HEK293 (cell line): ENCODE data around the gene MAP3K20.

Source experiments
- CTCF ChIA-PET: fragments of 350-600 bp; formaldehyde crosslinking; extraction: SDS; loops from one replicate; lab custom pipeline; 2021; ENCODE audit warnings: antibody characterized with exemption; lab: Yijun Ruan, JAX
- POLR2A ChIA-PET: fragments of 300-600 bp; formaldehyde crosslinking; extraction: SDS; loops from one replicate; lab custom pipeline; 2020; ENCODE audit warnings: antibody characterized with exemption, inconsistent platforms; lab: Yijun Ruan, JAX
- H3K27ac ChIP-seq: fragments of 200-500 bp; sonication (Bioruptor generic); 2 replicates; pipeline ENCODE4 v1.5.1; 2014; ENCODE audit warnings: low read depth, low read length, control low read depth, inconsistent platforms; ENCODE audit errors: extremely low read depth
- H3K36me3 ChIP-seq, 2 experiments: fragments of 200-500 bp in 1 of 2; sonication (Bioruptor generic) in 1 of 2; 1 replicate in 1 of 2; 2 replicates in 1 of 2; pipeline ENCODE4 v1.5.1; 2014 to 2017; ENCODE audit warnings: inconsistent platforms in 2 of 2, low read length in 2 of 2; ENCODE audit not compliant: control insufficient read depth in 2 of 2, insufficient read depth in 1 of 2
- H3K4me1 ChIP-seq: fragments of 200-500 bp; sonication (Bioruptor generic); 2 replicates; pipeline ENCODE4 v1.5.1; 2014; ENCODE audit warnings: mild to moderate bottlenecking, low read length, inconsistent platforms; ENCODE audit not compliant: control insufficient read depth, insufficient read depth
- H3K4me3 ChIP-seq: 2 replicates; pipeline ENCODE4 v1.5.1; 2011; ENCODE audit warnings: low read depth, mild to moderate bottlenecking, control low read depth, low read length, moderate library complexity
- H3K9me3 ChIP-seq: fragments of 200-500 bp; sonication (Bioruptor generic); 2 replicates; pipeline ENCODE4 v1.5.1; 2014; ENCODE audit warnings: low read depth, low read length, inconsistent platforms; ENCODE audit not compliant: control insufficient read depth, insufficient read depth
- CTCF ChIP-seq: fragments of 450-650 bp; formaldehyde crosslinking; IDR thresholded peaks from 2 replicates; pipeline ENCODE4 v1.5.1; 2016; ENCODE audit warnings: missing biosample characterization, missing genetic modification characterization
- GLI4 ChIP-seq: fragments of 450-650 bp; formaldehyde crosslinking; IDR thresholded peaks from 2 replicates; pipeline ENCODE4 v1.5.1; 2016; ENCODE audit warnings: missing biosample characterization, missing genetic modification characterization
- GLIS1 ChIP-seq: fragments of 450-650 bp; formaldehyde crosslinking; IDR thresholded peaks from 2 replicates; pipeline ENCODE4 v1.5.1; 2016; ENCODE audit warnings: missing biosample characterization, missing genetic modification characterization
- KLF10 ChIP-seq: fragments of 450-650 bp; IDR thresholded peaks from 2 replicates; pipeline ENCODE4 v1.5.1; 2018; ENCODE audit warnings: missing biosample characterization, mild to moderate bottlenecking, missing genetic modification characterization
- KLF7 ChIP-seq: fragments of 450-650 bp; formaldehyde crosslinking; IDR thresholded peaks from 2 replicates; pipeline ENCODE4 v1.5.1; 2016; ENCODE audit warnings: missing biosample characterization, missing genetic modification characterization, borderline replicate concordance
- KLF8 ChIP-seq: fragments of 450-650 bp; formaldehyde crosslinking; IDR thresholded peaks from 2 replicates; pipeline ENCODE4 v1.5.1; 2016; ENCODE audit warnings: missing biosample characterization, missing genetic modification characterization
- RBAK ChIP-seq: fragments of 450-650 bp; formaldehyde crosslinking; IDR thresholded peaks from 2 replicates; pipeline ENCODE4 v1.5.1; 2016; ENCODE audit warnings: missing biosample characterization, missing genetic modification characterization
- REPIN1 ChIP-seq: fragments of 450-650 bp; formaldehyde crosslinking; IDR thresholded peaks from 2 replicates; pipeline ENCODE4 v1.5.1; 2017; ENCODE audit warnings: missing biosample characterization, missing genetic modification characterization, low read depth
- SCRT2 ChIP-seq: fragments of 450-650 bp; formaldehyde crosslinking; IDR thresholded peaks from 2 replicates; pipeline ENCODE4 v1.5.1; 2016; ENCODE audit warnings: missing biosample characterization, missing genetic modification characterization
- WT1 ChIP-seq: fragments of 450-650 bp; formaldehyde crosslinking; IDR thresholded peaks from 2 replicates; pipeline ENCODE4 v1.5.1; 2016; ENCODE audit warnings: missing biosample characterization, missing genetic modification characterization
- ZBTB1 ChIP-seq: fragments of 450-650 bp; formaldehyde crosslinking; IDR thresholded peaks from 2 replicates; pipeline ENCODE4 v1.5.1; 2016; ENCODE audit warnings: missing biosample characterization, missing genetic modification characterization
- ZFHX2 ChIP-seq: fragments of 450-650 bp; formaldehyde crosslinking; conservative IDR thresholded peaks from 2 replicates; pipeline ENCODE4 v1.5.1; 2016; ENCODE audit warnings: missing biosample characterization, missing genetic modification characterization
- ZNF16 ChIP-seq: fragments of 450-650 bp; formaldehyde crosslinking; IDR thresholded peaks from 2 replicates; pipeline ENCODE4 v1.5.1; 2016; ENCODE audit warnings: low read depth, missing biosample characterization, missing genetic modification characterization
- ZNF169 ChIP-seq: fragments of 450-650 bp; formaldehyde crosslinking; IDR thresholded peaks from 2 replicates; pipeline ENCODE4 v1.5.1; 2016; ENCODE audit warnings: missing biosample characterization, missing genetic modification characterization
- ZNF184 ChIP-seq: fragments of 450-650 bp; IDR thresholded peaks from 2 replicates; pipeline ENCODE4 v1.5.1; 2018; ENCODE audit warnings: missing biosample characterization, mild to moderate bottlenecking, missing genetic modification characterization
- ZNF2 ChIP-seq: fragments of 450-650 bp; formaldehyde crosslinking; IDR thresholded peaks from 2 replicates; pipeline ENCODE4 v1.5.1; 2016; ENCODE audit warnings: missing biosample characterization, missing genetic modification characterization
- ZNF423 ChIP-seq: fragments of 450-650 bp; formaldehyde crosslinking; IDR thresholded peaks from 2 replicates; pipeline ENCODE4 v1.5.1; 2016; ENCODE audit warnings: missing biosample characterization, missing genetic modification characterization
- ZNF473 ChIP-seq: fragments of 450-650 bp; formaldehyde crosslinking; IDR thresholded peaks from 2 replicates; pipeline ENCODE4 v1.5.1; 2017; ENCODE audit warnings: missing biosample characterization, missing genetic modification characterization
- ZNF510 ChIP-seq: fragments of 450-650 bp; formaldehyde crosslinking; IDR thresholded peaks from 2 replicates; pipeline ENCODE4 v1.5.1; 2018; ENCODE audit warnings: mild to moderate bottlenecking, missing genetic modification characterization, missing biosample characterization; ENCODE audit not compliant: insufficient replicate concordance
- ZNF521 ChIP-seq: fragments of 450-650 bp; formaldehyde crosslinking; IDR thresholded peaks from 2 replicates; pipeline ENCODE4 v1.5.1; 2017; ENCODE audit warnings: missing biosample characterization, mild to moderate bottlenecking, missing genetic modification characterization
- ZNF530 ChIP-seq: fragments of 450-650 bp; formaldehyde crosslinking; IDR thresholded peaks from 2 replicates; pipeline ENCODE4 v1.5.1; 2016; ENCODE audit warnings: low read depth, missing biosample characterization, missing genetic modification characterization
- ZNF544 ChIP-seq: fragments of 450-650 bp; formaldehyde crosslinking; IDR thresholded peaks from 2 replicates; pipeline ENCODE4 v1.5.0; 2017; ENCODE audit warnings: missing biosample characterization, missing genetic modification characterization
- ZNF560 ChIP-seq: fragments of 450-650 bp; formaldehyde crosslinking; IDR thresholded peaks from 2 replicates; pipeline ENCODE4 v1.5.1; 2017; ENCODE audit warnings: missing biosample characterization, missing genetic modification characterization, borderline replicate concordance
- ZNF623 ChIP-seq: fragments of 450-650 bp; formaldehyde crosslinking; IDR thresholded peaks from 2 replicates; pipeline ENCODE4 v1.5.1; 2016; ENCODE audit warnings: missing biosample characterization, missing genetic modification characterization
- ZNF670 ChIP-seq: fragments of 450-650 bp; formaldehyde crosslinking; IDR thresholded peaks from 2 replicates; pipeline ENCODE4 v1.5.1; 2016; ENCODE audit warnings: missing biosample characterization, missing genetic modification characterization, low read depth
- ZNF777 ChIP-seq: fragments of 450-650 bp; formaldehyde crosslinking; IDR thresholded peaks from 2 replicates; pipeline ENCODE4 v1.5.1; 2017; ENCODE audit warnings: missing biosample characterization, missing genetic modification characterization, borderline replicate concordance
- ZNF843 ChIP-seq: fragments of 450-650 bp; formaldehyde crosslinking; IDR thresholded peaks from 2 replicates; pipeline ENCODE4 v1.5.1; 2016; ENCODE audit warnings: missing biosample characterization, missing genetic modification characterization
- ZSCAN16 ChIP-seq: fragments of 450-650 bp; formaldehyde crosslinking; IDR thresholded peaks from 2 replicates; pipeline ENCODE4 v1.5.1; 2016; ENCODE audit warnings: missing biosample characterization, missing genetic modification characterization
- ZSCAN4 ChIP-seq: fragments of 450-650 bp; formaldehyde crosslinking; IDR thresholded peaks from 2 replicates; pipeline ENCODE4 v1.5.1; 2017; ENCODE audit warnings: missing biosample characterization, missing genetic modification characterization
- TF ChIP-seq, protein P1 (sequence below): fragments of 450-650 bp; formaldehyde crosslinking; IDR thresholded peaks from 2 replicates; pipeline ENCODE4 v1.5.1; 2016; ENCODE audit warnings: missing biosample characterization, missing genetic modification characterization
- TF ChIP-seq, protein P2 (sequence below): fragments of 450-650 bp; formaldehyde crosslinking; IDR thresholded peaks from 2 replicates; pipeline ENCODE4 v1.5.1; 2016; ENCODE audit warnings: missing biosample characterization, missing genetic modification characterization
- TF ChIP-seq, protein P3 (sequence below): fragments of 450-650 bp; formaldehyde crosslinking; IDR thresholded peaks from 2 replicates; pipeline ENCODE4 v1.5.1; 2016; ENCODE audit warnings: missing biosample characterization, missing genetic modification characterization, low read depth

Gene MAP3K20

DNA sequence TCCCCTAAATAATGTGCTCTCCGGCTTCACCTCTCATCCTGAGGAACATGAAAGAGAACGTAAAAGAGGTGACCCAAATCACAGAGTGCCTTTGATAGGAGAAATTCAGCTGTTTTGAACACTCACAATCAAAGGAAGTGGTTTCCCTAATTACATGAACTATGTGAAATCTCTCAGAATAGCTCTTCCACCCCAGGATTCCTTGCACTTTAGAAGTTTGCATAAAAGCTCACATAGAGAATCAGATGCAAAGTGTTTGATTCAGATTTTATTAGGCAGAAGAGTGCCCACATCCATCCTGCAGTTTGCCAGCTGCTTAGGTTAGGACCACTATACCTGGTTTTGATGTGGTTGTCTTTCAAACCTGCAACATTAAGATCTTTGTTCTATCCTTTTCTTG, 61.0 kb downstream of the MAP3K20 start:
- Histone ChIP-seq H3K4me3 (no peak overlapping the region), H3K9me3 (no peaks in the 10 kb centered on the region), H3K27ac (no peak overlapping the region), H3K4me1 (no peaks in the 10 kb centered on the region), H3K36me3 (no peaks in the 10 kb centered on the region)
- no peak for TF ChIP-seq ZNF670 (tag by site-specific recombination)
- TF ChIP-seq ZNF623 (tag by site-specific recombination), result no peak
- TF ChIP-seq WT1 (tag by site-specific recombination), result no peak
- no peak for TF ChIP-seq ZNF473 (tag by site-specific recombination)
- TF ChIP-seq KLF8, result no peak
- TF ChIP-seq ZNF843, result no peak
- no peak for TF ChIP-seq ZNF16 (tag by site-specific recombination)
- no peak for TF ChIP-seq ZNF184 (tag by site-specific recombination)
- TF ChIP-seq ZNF521 (tag by site-specific recombination), result no peak
- TF ChIP-seq ZSCAN4 (tag by site-specific recombination), result no peak
- no peak for TF ChIP-seq KLF10
- no peak for TF ChIP-seq ZNF560 (tag by site-specific recombination)
- no peak for TF ChIP-seq ZBTB1
- TF ChIP-seq REPIN1 (tag by site-specific recombination), result no peak
- TF ChIP-seq ZNF544 (tag by site-specific recombination), result no peak
- no peak for TF ChIP-seq ZNF423 (tag by site-specific recombination)
- TF ChIP-seq, protein P1, sequence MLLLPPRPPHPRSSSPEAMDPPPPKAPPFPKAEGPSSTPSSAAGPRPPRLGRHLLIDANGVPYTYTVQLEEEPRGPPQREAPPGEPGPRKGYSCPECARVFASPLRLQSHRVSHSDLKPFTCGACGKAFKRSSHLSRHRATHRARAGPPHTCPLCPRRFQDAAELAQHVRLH (tag by site-specific recombination), result no peak
- TF ChIP-seq GLIS1, result no peak
- TF ChIP-seq RBAK (tag by site-specific recombination), result no peak
- no peak for TF ChIP-seq ZFHX2 (tag by site-specific recombination)
- CTCF ChIA-PET, result interaction anchor here (0.6 to 0.7 kb wide), 2 partner anchors 23 to 29 kb away, joined by 3 to 4 read pairs; no protein-coding TSS in a partner anchor
- POLR2A ChIA-PET, result no interaction called here

DNA sequence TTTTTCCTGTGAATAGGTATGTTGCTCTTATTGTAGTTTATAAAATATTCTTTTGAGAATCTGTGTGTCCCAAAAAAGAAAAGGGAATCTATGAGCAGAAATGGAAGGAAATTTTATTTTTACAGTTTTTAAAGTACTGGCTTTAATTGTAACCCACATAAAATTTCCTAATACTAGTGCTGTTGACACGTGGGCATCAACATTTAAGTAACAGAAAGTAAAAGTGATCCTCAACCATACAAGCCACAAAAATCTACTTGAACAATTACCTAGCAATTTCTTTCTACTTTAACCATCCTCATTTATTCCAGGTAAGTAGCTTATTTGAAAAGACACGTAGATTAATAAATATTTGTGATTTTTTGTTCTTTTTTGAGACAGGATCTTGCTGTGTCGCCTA, 62.0 kb downstream of the MAP3K20 start:
- Histone ChIP-seq H3K4me1 (no peaks in the 10 kb centered on the region), H3K27ac (no peak overlapping the region), H3K4me3 (no peak overlapping the region), H3K36me3 (no peaks in the 10 kb centered on the region), H3K9me3 (no peaks in the 10 kb centered on the region)
- POLR2A ChIA-PET, result no interaction called here
- CTCF ChIA-PET, result no interaction called here
- no peak for TF ChIP-seq ZNF530 (tag by site-specific recombination)
- no peak for TF ChIP-seq CTCF (tag by site-specific recombination)
- no peak for TF ChIP-seq KLF7 (tag by site-specific recombination)
- no peak for TF ChIP-seq ZSCAN16 (tag by site-specific recombination)
- TF ChIP-seq ZNF777 (tag by site-specific recombination), result no peak
- TF ChIP-seq, protein P2, sequence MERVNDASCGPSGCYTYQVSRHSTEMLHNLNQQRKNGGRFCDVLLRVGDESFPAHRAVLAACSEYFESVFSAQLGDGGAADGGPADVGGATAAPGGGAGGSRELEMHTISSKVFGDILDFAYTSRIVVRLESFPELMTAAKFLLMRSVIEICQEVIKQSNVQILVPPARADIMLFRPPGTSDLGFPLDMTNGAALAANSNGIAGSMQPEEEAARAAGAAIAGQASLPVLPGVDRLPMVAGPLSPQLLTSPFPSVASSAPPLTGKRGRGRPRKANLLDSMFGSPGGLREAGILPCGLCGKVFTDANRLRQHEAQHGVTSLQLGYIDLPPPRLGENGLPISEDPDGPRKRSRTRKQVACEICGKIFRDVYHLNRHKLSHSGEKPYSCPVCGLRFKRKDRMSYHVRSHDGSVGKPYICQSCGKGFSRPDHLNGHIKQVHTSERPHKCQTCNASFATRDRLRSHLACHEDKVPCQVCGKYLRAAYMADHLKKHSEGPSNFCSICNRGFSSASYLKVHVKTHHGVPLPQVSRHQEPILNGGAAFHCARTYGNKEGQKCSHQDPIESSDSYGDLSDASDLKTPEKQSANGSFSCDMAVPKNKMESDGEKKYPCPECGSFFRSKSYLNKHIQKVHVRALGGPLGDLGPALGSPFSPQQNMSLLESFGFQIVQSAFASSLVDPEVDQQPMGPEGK (tag by site-specific recombination), result no peak
- no peak for TF ChIP-seq GLI4 (tag by site-specific recombination)
- TF ChIP-seq ZNF510, result no peak
- TF ChIP-seq, protein P3, sequence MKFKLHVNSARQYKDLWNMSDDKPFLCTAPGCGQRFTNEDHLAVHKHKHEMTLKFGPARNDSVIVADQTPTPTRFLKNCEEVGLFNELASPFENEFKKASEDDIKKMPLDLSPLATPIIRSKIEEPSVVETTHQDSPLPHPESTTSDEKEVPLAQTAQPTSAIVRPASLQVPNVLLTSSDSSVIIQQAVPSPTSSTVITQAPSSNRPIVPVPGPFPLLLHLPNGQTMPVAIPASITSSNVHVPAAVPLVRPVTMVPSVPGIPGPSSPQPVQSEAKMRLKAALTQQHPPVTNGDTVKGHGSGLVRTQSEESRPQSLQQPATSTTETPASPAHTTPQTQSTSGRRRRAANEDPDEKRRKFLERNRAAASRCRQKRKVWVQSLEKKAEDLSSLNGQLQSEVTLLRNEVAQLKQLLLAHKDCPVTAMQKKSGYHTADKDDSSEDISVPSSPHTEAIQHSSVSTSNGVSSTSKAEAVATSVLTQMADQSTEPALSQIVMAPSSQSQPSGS (tag by site-specific recombination), result no peak
- TF ChIP-seq ZNF169 (tag by site-specific recombination), result no peak
- no peak for TF ChIP-seq SCRT2 (tag by site-specific recombination)
- no peak for TF ChIP-seq ZNF2 (tag by site-specific recombination)
- TF ChIP-seq, all 188 proteins: peak for 0
